HG03571 (cell line): Measurements from ENCODE around the gene OR7C2.

Experiments used
- ATAC-seq: cut with Tn5 transposase; IDR thresholded peaks from one replicate; pipeline ENCODE4 v1.9.1; 2021; ENCODE audit not compliant: unreplicated experiment

Gene OR7C2

DNA sequence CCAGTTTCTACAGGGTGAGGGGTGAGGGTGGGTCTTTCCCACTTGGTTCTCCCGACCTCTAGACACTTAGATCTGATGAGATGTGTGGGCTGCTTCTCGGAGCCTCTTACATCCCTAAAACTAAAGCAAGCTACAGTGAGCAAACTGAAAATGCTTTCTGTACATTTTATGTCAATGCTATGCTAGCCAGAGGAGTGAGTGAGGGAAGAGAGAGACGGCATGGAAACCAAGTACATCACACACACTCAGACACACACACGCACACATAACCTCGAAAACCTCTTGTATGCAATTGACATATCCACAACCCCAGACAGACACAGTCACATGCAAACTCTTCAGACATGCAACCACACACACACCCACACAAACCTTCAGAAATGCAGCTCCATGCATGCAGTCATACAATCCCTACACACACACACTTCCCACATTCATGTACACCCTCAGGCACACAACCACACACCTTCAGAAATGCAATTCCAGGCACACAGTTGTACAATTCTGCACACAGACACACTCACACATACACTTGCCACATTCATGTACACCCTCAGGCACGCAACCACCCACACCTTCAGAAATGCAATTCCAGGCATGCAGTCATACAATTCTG lies 37.0 kb downstream of the OR7C2 start:
- ATAC-seq, result no peak

DNA sequence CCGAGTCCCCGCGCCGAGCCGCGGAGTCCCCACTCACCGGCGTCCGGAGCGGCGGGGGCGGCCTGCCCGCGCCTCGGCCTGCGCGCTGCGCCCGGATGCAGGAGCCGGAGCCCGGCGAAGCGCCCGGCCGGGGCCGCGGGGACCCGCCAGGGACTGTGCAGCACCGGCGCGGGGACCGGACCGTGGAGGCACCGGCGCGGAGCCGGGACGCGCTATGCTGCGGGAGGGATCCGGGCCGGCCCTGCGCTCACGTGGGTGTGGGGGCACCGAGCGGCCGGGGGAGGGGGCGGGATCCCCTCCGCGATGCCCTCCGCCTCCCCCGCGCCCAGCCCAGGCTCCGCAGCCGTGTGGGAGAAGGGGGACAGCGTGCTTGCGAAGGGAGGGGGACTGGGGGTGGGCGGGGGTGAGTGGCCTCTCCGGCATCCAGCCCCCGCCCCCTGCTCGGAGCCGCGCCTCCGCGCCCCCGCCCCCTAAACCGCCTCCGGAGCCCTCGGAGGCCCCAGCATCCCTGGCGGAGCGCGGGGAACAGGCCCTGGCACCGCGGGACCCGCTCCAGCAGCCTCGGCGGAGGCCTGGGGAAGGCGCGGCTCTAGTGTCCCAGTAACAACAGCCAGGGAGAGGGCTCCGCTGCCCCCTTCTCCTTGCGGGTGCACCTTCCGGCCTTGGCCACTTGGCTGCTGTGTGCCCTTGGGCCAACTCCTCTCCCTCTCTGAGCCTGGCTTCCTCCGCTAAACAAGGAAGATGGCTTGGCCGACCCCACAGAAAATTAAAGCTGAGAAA lies 38.4 kb downstream of the OR7C2 start, which contains the start of gene SLC1A6:
Gene SLC1A6, minus strand, starts transcription at position 389 of the 780 bp plus-strand sequence. CDS start 6,954 bp downstream, outside the sequence.
- no peak for ATAC-seq

DNA sequence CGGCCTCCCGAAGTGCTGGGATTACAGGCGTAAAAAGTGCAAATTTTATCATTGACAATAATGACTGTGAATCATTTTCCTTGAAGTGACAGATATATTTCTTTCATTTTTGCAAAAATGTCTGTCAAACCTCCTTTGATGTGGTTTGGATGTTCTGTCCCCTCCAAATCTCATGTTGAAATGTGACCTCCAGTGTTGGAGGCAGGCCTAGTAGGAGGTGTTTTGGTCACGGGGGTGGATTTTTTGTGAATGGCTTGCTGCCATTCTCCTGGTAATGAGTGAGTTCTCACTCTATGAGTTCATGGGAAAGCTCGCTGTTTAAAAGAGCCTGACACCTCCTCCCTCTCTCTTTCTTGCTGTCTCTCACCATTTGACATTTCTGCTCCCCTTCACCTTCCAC lies 43.8 kb downstream of the OR7C2 start:
- ATAC-seq, result no peak
